Activated CD8-positive, alpha-beta memory T cell treated with anti-CD3 and anti-CD28 coated beads, Interleukin-2, amount 50 U/mL, for 24 hours (primary cell): ENCODE data around the gene RWDD1.
A peak's percentile ranks its signal among the peaks of the same experiment; 100 is the strongest.
"Not testable (repeated sequence)": the region's sequence is repeated elsewhere in the genome, so short reads cannot be mapped to it uniquely, and the experiment has no call there.

Experiments
- DNase-seq: peaks from one replicate; pipeline ENCODE4 v3.0.0-alpha.2; 2020; ENCODE audit errors: extremely low read depth

Gene RWDD1

DNA sequence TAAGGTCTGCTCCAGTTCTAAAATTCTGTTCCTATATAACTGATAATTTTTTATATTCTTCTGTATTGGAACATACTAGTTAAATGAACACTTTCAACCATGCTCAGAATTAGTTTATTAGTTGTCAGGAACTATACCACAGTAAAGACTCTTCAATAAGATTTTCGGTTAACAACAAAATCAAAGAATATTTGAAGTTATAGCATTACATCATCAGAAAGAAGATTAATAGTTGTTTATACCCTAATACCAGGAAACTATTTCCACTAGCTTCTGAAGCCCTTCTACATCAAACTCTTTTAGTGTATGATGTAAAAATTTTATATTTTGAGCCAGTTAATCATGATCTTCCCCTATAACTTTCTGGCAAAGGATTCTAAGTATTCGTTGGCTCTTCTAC, 11.2 kb upstream of the RWDD1 start:
- no peak for DNase-seq

DNA sequence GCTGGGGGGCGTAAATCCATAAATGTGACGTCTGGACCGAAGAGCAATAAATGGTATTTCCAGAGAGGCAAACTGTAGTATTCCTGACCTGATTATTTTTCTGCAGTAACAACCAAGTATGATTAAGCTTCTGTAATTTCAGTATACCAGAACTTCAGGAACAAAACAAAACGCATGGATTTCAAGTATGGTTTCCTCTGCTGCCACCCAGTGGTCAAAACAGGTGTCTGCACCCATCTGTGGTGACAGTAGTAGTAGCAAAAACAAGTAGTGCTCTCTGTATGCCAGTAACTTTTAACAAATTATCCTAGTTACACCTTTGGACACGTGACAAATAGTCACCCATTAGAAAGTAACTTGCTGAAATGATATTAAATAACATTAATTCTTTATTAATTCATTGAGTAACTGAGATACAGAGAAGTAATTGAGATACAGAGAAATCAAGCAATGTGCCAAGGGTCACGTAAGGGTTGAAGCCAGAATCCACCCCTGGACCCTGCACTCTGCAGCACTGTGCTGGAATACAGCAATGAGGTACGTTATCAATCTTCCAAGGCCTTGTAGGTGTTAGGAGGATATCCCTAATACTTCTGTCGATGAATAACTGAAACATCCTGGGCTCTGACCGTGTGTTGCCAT, 9.8 kb upstream of the RWDD1 start:
- DNase-seq, result peak; percentile 37

DNA sequence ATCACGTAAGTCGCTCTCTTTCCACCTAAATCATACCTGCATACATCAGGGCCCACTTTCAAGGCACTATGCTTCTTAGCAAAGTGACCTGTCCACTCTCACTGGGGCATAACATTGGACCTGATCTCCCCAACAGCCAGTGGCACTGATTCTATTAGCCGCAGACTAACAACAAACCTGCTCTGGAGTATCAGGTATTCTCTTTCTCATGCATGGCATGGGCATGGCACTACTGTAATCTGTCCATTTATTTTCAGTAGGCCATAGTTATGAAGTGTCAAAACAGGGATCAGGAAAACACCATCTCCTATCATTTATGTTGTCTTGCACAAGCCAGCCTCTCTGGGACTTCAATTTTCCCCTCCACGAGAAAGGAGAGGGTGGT, 9.3 kb upstream of the RWDD1 start:
- no peak for DNase-seq

DNA sequence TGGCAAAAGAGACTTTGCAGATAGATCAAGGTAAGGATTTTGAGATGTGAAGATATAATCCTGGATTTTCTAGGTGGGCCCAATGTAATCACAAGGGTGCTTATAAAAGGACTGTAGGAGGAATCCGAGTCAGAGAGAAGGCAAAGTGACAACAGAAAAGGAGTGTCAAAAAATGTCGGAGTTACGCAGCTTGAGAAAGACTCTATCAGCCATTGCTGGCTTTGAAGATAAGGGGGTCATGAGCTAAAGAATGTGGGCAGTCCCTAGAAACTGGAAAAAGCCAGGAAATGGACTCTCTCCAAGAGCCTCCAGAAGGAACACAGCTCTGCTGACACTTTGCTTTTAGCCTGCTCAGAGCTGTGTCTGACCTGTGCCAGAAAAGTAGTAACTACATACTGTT, 8.7 kb upstream of the RWDD1 start:
- no peak for DNase-seq

DNA sequence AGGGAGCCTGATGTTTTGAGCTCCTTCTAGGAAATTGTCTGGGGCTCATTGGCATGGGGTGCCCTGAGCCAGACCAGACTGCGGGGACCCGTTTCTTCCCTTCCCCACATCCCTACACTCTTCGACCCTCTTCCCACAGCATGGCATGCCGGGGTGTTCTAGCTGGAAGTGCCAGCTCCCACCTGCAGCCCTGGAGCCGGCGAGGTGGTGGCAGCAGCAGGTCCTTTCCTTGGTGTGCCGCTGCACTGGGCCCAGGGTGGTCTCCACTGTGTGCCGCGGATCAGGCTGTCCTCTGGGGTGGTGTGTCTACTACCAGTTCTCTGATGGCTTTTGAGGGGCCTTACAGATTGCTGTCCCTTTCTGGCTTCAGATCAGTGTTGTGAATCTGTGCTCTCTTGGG, 7.5 kb upstream of the RWDD1 start:
- no peak for DNase-seq

DNA sequence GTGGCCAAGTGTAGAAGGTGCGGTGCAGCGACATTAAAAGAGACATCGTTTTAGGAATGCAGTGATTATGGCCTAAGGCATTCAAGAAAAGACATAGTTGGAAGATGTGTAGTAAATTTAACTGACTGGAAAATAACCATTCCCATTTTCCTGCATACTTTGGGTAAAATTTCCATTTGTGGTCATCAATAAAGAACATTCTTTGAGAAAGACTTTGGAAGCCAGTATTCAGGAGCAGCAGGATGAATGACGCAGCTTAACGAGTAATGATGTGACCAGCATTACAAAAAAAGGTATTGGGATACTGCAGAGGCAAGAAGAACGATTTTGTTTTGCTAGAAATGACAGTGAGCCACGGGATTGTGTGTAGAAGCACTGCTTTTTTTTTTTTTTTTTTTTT, 7.0 kb upstream of the RWDD1 start:
- DNase-seq, result no peak

DNA sequence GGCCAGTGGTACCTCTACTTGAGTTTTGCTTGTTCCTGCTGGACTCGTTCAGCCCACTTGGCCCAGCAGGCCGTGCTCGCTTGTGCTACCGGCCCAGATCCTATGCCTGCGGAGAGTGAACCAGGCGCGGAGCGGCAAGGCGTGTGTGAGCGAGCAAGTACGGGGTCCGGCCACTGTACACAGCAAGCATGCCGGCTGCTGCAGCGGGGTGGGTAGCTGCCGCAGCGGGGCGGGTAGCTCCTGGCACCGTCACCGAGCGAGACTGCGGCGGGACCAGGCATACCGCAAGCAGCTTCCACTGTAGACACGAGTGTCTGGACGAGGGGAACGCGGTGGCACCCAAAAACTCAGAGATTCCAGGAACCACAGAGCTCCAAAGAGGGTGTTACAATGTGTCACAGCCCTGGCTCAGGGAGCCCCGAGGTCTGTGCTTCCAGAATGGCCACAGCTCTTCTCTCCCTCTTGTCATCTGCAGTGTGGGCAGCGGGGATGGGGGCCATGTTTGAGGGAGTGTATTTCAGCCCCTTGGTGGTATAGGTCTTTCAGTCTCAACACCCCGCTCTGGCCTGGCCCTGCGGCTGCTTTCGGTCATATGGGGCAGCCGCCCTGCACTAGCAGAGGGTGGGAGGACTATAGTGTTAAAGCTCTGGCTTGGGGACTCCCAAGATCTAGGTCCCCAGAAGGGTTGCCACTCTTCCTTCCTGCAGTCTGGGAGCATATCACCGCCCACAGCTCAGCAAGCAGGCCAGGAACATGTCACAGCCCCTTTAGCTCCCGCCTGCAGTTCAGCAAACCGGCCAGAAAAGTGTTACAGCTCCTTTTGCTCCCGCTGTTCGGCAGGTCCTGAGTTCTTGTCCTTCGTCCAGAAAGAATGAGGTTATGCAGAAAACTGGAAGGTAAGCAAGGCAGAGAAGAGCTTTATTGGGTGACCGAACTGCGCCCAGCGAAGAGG, 6.1 kb upstream of the RWDD1 start:
- no peak for DNase-seq

DNA sequence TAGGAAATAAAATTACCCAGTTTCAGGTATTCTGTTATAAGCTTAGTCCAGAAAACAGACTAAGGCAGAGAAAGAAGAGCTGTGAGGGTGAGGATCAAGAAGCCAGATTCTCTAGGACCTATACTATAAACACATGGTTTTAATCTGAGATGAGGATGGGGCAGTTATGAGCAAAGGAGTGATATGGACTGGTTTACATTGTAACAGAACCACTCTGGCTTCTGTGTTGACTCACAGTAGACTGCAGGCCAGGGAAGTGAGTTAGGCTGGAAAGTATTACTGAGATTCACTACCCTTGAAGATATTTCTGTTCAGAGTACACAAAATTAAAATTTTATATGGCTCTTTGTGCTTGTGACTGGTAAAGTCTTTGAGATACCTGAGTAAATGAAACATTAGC, 3.2 kb upstream of the RWDD1 start:
- no peak for DNase-seq

DNA sequence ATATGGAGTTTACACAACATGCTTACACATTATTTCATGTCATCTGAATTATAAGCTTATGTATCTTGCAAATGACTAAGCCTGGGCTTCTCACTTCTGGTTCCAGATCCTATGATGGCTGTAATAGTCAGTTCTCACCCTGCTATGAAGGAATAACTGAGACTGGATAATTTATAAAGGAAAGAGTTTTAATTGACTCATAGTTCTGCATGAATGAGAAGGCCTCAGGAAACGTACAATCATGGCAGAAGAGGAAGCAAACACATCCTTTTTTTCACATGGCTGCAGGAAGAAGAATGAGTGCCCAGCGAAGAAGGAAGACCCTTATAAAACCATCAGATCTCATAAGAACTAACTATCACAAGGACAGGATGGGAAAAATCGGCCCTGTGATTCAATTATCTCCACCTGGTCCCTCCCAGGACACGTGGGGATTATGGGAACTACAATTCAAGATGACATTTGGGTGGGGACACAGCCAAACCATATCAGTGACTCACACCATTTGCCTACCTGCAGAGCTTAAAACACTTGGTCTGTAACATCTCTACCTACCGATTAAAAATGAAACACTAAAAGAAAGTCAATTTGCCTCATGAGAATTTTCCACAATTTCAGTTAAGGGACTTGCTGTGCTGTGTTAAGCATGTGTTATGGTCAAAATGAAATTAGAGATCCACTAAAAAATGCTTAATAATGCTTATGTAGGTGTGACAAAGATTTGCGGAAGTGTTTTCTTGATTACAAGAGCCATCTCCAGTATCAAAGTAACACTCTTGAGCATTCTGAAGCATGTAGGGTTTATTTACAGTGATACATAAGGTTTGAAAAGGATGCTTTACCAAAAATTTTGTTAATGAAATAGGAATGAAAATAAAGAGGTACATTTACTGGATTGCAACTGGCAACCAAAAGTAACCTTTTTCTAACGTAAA, 2.2 kb upstream of the RWDD1 start:
- DNase-seq, result no peak

DNA sequence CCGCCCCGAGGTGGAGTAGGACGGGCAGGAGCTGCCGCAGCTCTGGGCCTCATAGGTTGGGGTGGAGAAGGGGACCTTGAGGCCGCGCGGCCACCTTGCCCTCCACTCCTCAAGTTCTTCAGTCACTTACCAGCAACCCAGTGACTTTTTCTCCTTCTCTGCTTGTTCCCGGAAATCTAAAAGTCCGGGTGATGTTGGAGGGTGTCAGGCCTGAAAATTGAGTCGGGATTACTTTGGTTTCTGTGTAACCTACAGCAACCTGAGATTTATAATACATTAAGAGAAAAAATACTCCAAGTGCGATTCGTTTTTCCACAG, 338 bp downstream of the RWDD1 start:
- no peak for DNase-seq

DNA sequence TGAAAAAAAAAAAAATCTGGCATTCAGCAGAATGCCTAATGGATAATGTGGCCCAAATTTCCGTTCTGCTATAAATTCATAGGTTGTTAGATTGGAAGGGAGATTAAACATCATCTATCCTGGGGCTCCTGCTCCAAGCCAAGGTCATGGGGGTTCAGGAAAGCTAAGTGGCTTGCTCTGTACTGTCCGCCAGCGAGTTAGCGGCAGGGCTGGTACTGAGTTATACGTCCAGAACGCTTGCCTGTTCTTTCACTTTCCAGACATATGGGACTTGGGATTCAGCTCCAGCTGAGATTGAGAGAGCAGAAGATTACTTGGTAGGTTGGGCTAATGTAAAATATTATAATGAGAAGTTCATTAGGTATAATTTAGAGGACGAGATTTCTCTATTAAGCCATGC, 858 bp downstream of the RWDD1 start:
- DNase-seq, result no peak

DNA sequence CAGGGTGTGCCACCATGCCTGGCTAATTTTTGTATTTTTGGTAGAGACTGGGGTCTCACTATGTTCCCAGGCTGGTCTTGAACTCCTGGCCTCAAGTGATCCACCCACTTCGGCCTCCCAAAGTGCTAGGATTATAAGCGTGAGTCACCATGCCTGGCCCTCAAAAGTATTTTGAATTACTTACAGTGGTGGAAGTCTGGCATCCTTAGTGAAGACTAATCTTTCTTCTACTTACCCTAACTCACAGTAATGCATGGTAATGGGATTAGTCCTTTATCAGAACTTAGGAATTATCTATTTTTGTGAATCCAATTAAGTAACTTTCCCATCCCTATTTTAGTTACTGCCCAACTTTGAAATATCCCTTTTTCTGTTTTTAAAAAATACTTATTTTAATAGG, 3.9 kb downstream of the RWDD1 start:
- no peak for DNase-seq

DNA sequence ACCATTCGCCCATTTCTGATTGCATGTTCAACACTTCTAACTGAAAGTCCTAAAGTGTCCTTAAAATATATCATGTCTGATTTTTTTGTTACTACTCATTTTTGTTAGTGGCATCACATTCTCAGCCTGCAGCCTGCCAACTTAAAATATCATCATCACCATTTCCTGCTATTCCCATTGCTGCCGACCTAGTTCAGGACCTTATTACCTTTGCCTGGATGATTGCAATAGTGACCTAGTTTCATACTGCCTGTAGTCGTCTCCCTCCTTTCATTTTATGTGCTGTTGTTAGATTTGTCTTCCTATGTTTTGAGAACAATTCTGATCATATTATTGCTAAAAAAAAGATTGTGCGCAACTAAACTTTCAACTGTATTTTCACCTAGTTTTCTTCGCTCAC, 6.2 kb downstream of the RWDD1 start:
- no peak for DNase-seq

DNA sequence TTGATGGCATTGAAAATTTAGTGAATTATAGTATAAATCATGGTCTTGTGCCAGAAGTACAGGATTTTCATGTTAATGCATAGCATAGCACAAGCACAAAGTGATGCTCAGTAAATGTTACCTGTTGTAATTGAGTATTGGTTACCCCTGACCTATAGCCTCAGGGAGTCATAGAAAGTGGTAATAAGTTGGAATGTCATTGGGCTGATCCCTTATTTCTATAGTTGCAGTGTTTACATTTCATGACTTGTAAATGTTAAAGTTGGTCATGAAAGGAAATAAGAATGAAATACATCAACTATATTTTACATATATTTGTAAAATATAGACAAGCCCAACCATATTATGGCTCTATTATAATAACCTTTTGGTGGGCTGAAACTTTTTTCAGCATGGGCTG, 7.0 kb downstream of the RWDD1 start:
- DNase-seq, result no peak

DNA sequence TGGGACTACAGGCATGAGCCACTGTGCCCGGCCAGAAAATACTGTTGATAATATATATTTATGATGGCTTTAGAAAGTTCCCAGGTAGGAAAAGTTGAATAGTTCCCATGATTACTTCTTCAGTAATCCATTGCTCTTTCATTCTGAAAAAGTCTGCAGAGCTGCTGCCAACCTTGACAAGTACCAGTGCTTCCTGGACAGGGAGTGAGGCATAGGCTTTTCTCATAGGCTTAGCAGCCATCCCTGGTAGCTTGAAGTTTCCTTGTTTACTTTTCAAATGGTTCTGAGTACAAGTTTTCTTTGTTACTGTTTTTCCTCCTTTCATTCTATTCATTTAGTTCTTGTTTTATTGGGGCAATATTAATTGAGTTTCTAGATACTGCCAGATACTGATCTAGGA, 7.8 kb downstream of the RWDD1 start:
- DNase-seq, result no peak

DNA sequence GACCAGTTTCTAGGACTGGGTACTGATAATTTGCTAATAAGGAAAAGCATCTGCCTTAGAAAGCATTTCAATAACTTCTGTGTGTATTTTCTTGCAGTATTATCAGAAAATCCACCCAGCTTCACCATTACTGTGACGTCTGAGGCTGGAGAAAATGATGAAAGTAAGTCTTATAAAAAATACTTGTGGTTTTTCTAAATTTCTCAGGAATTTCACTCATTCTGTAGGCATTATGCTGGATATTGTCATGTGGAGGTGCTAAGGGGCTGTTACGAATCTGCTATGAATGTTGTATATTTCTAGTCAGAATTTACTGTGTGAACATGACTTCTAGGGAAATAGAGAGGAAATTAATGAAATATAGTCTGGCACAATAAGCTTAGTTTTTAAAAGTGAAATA, 8.9 kb downstream of the RWDD1 start:
- DNase-seq, result no peak

DNA sequence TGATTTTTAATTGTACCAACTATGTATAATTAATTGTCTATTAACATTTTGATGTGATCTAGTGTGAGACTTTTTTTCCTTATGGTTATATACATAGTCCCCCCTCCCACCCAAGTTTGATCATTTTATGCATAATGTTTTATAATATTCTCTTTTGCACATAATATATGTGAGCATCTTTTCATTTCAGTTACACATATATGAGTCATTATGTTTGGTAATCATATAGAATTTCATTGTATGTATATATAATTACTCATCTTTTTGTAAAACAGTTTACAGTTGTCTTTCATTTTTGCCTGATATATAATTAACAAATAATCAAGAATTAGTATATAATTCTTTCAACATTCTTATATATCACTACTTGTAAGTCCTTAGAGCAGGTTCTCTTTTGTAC, 15.0 kb downstream of the RWDD1 start:
- no peak for DNase-seq

DNA sequence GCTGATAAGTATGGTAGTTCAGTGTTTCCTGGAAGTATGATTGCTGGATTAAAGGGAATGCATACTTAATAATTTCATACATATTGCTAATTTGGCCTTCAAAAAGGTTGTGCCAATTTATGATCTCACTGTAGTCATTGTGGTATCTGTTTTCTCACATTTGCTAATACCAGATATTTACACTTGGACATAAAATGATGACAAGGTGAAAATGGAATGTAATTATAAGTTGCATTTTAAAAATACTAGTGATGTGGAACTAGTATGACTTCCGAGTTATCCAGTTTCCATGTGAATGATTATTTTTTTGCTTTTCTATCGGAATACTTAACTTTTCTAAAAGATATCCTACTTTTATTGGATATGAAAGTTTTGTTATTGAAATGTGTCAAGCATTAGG, 15.4 kb downstream of the RWDD1 start:
- DNase-seq, result no peak

DNA sequence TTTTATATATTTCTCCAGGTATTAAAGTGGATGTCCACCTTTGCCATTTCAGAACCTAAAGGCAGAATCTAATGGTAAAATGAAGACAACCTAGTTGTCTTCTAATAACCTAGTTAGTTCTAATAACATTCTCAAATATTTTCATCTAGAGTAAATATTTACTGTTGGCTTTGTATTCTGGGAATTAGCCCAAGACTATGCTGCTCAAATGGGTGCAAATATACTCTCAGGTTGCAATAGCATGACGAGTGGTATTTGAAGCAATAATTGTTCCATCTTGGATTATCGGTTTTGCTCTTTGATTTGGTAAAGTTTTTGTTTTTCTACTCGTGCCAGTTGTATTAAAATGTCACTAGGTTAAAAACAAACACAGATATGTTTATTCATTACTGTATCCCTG, 23.9 kb downstream of the RWDD1 start:
- no peak for DNase-seq

DNA sequence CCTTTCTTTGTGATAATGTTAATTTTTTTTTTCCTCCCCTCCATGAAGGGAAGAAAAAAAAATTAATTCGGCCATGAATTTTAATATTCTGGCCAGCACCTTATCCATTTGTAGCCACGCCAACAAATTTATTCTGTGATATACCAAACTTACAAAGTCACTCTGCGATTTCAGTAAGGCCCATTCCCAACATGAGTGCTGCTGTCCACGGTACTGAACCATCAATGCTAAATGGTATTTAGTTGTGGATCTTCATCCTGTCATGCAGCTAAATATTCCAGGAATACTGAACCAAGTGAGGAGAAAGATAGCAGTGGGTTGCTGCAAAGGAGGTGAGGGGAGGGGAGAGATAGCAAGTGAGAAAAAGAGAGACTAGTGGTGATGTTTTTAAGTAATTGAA, 25.5 kb downstream of the RWDD1 start:
- no peak for DNase-seq

DNA sequence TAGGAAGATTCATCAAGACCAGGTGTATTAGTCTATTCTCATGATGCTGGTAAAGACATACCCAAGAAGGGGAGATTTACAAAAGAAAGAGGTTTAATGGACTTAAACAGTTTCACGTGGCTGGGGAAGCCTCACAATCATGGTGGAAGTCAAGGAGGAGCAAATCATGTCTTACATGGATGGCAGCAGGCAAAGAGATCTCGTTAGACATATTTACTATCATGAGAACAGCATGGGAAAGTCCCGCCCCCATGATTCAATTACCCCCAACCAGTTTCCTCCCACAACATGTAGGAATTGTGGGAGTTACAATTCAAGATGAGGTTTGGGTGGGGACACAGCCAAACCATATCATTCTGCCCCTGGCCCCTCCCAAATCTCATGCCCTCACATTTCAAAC, 32.6 kb downstream of the RWDD1 start:
- not testable (repeated sequence) for DNase-seq

DNA sequence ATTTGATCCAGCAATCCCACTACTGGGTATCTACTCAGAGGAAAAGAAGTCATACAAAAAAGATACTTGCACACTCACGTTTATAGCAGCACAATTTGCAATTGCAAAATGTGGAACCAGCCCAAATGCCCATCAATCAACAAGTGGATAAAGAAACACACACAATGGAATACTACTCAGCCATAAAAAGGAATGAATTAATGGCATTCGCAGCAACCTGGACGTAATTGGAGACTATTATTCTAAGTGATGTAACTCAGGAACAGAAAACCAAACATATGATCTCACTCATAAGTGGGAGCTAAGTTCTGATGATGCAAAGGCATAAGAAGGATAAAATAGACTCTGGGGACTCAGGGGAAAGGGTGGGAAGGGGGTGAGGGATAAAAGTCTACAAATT, 33.6 kb downstream of the RWDD1 start:
- DNase-seq, result not testable (repeated sequence)

DNA sequence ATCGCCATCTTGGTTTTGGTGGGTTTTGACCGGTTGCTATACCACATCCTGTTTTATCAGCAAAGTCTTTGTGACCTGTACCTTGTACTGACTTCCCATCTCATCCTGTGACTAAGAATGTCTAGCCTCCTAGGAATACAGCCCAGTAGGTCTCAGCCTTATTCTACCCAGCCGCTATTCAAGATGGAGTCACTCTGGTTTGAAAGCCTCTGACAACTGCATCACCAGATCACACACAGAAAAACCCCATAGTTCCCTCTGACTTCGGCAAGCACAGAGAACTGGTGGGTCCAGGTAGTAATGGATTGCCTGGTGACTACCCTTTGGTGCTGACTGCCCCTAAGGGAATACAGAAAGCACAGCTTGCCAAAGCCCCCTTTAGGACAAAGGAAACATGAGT, 34.6 kb downstream of the RWDD1 start:
- DNase-seq, result no peak
